Epithelial cell of esophagus (primary cell): ENCODE results near the gene GPR33.
"Not testable (repeated sequence)": the region's sequence is repeated elsewhere in the genome, so short reads cannot be mapped to it uniquely, and the experiment has no call there.

Source experiments
- DNase-seq: peaks from one replicate; pipeline ENCODE4 v3.0.0; 2010; ENCODE audit warnings: low read depth
- H3K4me3 ChIP-seq: 2 replicates; pipeline ENCODE4 v1.5.1; 2011; ENCODE audit warnings: mild to moderate bottlenecking, low read length, control low read depth
- TF ChIP-seq, protein P1 (sequence below): IDR thresholded peaks from 2 replicates; pipeline ENCODE4 v1.5.1; 2011; ENCODE audit warnings: low read depth, mild to moderate bottlenecking, low read length, control low read depth, inconsistent platforms; ENCODE audit not compliant: insufficient read depth; ENCODE audit errors: missing control alignments

The GPR33 gene

DNA sequence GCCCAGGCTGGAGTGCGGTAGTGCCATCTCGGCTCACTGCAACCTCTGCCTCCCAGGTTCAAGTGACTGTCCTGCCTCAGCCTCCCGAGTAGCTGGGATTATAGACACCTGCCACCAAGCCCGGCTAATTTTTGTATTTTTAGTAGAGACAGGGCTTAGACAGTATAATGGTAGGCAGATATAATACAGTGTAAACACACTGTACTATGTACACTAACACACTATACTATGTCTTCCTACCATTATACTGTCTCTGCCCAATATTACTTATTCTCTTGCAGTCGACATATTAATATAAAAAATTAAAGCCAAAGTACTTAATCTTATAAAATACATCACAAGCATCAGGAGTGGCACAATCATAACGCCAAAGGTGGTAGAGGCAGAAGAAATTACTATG lies 45.6 kb downstream of the GPR33 start:
- no peak for DNase-seq
- TF ChIP-seq, protein P1, sequence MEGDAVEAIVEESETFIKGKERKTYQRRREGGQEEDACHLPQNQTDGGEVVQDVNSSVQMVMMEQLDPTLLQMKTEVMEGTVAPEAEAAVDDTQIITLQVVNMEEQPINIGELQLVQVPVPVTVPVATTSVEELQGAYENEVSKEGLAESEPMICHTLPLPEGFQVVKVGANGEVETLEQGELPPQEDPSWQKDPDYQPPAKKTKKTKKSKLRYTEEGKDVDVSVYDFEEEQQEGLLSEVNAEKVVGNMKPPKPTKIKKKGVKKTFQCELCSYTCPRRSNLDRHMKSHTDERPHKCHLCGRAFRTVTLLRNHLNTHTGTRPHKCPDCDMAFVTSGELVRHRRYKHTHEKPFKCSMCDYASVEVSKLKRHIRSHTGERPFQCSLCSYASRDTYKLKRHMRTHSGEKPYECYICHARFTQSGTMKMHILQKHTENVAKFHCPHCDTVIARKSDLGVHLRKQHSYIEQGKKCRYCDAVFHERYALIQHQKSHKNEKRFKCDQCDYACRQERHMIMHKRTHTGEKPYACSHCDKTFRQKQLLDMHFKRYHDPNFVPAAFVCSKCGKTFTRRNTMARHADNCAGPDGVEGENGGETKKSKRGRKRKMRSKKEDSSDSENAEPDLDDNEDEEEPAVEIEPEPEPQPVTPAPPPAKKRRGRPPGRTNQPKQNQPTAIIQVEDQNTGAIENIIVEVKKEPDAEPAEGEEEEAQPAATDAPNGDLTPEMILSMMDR: no peak
- H3K4me3 ChIP-seq: no peak overlapping the region

DNA sequence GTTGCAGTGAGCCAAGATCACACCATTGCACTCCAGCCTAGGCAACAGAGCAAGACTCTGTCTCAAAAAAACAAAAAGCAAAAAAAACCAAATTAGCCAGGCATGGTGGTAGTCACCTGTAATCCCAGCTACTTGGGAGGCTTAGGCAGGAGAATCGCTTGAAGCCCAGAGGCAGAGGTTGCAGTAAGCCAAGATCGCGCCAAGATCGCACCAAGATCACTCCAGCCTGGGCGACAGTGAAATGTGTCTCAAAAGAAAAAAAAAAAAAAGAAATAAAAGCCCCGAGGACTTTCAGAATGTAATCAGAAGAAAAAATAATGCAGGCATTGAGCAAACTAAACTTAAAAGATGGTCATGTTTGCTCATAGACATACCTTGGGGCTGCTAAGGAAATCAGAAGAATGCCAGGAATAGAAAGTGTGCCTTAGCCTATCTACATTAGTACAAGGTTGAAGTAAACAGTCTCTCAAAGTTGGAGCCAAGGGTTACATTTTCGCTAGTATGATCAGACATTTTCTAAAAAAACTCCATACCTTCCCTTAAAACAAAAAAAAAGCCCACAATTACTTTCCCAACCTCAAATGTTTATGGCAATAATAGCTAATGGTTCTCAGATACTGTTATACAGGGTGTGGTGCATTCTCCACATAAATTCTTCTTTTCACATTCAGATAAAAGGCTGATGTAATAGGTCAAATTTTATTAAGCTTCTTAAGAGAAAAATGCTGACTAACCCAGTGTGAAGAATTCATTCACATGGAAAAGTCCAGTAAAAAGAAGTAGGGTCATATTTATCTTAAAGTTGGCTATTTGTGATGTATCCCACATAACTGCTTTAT lies 46.3 kb downstream of the GPR33 start:
- TF ChIP-seq, protein P1: no peak
- peak; percentile 18 for DNase-seq
- no peak overlapping the region for H3K4me3 ChIP-seq

DNA sequence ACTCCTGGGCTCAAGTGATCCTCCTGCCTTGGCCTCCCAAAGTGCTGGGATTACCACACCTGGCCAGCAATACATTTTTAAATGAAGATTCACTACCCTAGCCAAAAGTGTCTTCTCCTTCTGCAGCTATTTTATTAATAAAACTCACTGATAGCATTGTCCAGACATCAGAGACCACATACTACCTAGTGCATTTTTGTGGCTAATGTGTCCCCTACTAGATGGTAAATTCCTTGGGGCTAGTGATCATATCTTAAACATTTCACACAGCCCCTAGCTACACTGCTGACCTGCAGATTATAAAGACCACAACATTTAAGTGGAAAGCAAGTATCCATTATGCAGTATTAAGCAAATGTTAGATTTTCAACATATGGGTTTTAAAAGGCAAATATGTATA lies 47.6 kb downstream of the GPR33 start:
- no peak overlapping the region for H3K4me3 ChIP-seq
- DNase-seq: no peak
- TF ChIP-seq, protein P1: no peak

DNA sequence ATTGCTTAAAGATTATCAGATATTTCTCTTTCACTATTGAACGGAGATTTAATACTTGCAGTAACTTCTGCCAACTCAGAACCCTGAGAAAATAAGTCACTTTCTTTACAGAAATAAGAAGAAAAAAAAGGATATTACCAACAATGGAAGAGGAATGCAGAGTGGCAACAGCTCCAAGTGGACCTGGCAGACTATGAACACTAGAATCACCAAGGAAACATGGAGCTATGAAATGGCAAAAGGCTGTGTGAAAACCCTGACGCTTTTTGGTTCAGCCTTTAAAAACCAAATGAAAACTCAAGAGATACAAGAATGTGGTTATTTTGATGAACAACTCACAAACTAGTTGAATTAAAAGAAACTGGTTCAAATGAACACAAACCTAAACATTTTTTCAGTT lies 48.3 kb downstream of the GPR33 start:
- H3K4me3 ChIP-seq: no peak overlapping the region
- TF ChIP-seq, protein P1: no peak
- DNase-seq: no peak

DNA sequence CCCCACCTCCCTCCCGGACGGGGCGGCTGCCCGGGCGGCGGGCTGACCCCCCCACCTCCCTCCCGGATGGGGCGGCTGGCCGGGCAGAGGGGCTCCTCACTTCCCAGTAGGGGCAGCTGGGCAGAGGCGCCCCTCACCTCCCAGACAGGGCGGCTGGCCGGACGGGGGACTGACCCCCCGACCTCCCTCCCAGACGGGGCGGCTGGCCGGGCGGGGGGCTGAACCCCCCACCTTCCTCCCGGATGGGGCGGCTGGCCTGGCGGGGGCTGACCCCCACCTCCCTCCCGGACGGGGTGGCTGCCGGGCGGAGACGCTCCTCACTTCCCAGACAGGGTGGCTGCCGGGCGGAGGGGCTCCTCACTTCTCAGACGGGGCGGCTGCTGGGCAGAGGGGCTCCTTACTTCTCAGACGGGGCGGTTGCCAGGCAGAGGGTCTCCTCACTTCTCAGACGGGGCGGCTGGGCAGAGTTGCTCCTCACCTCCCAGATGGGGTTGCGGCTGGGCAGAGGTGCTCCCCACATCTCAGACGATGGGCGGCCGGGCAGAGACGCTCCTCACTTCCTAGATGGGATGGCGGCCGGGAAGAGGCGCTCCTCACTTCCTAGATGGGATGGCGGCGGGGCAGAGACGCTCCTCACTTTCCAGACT lies 50.7 kb downstream of the GPR33 start:
- not testable (repeated sequence) for DNase-seq, H3K4me3 ChIP-seq

DNA sequence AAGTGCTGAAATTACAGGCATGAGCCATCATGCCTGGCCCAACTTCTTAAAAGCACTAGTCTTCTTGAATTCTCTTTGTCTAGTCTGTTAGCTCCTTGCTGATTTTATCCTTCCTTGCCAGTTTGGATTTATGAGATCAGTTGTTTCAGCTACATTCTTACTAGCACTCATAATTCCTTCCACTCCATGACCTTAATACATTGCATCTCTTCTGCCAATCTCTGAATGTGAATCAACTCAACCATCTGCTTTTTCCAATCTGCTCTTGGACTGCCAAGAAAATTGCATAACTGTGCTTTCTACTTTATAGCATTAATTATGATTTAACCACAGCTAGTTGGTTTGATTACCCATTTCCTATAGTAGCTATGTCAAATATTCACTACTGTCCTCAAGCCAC lies 52.6 kb downstream of the GPR33 start:
- TF ChIP-seq, protein P1: no peak
- DNase-seq: no peak

More for the DNA sequence above, 52.6 kb downstream of the GPR33 start:
- no peak overlapping the region for H3K4me3 ChIP-seq
